Neural cell (in vitro differentiated cells): ENCODE measurements around the gene PHKA2. TPM values are rescaled to one million over a fixed set of nuclear protein-coding genes. Genes with fewer than 3 reads are reported as not detected.

Source experiments
- H2AFZ ChIP-seq: fragments of 200-600, 300-800 bp; sonication (generic), shearing (Covaris generic); 2 replicates; pipeline ENCODE4 v1.6.0; 2014; ENCODE audit warnings: low read depth, mild to moderate bottlenecking, antibody characterized with exemption, low read length, moderate library complexity
- H3F3A ChIP-seq: fragments of 200-600 bp; shearing (Covaris generic); 2 replicates; pipeline ENCODE4 v1.6.1; 2016; ENCODE audit warnings: mild to moderate bottlenecking, moderate library complexity, mixed read lengths, antibody characterized with exemption, low read length; ENCODE audit not compliant: insufficient read depth, poor library complexity, severe bottlenecking
- H3K27ac ChIP-seq: fragments of 200-600, 300-800 bp; sonication (generic), shearing (Covaris generic); 2 replicates; pipeline ENCODE4 v1.5.1; 2014; ENCODE audit warnings: mild to moderate bottlenecking, low read length, moderate library complexity
- H3K27me3 ChIP-seq: fragments of 300-800, 200-600 bp; sonication (generic), shearing (Covaris generic); 2 replicates; pipeline ENCODE4 v1.6.0; 2014; ENCODE audit warnings: mild to moderate bottlenecking, low read depth, low read length, moderate library complexity; ENCODE audit not compliant: insufficient read depth
- H3K36me3 ChIP-seq: fragments of 300-800, 200-600 bp; sonication (generic), shearing (Covaris generic); 2 replicates; pipeline ENCODE4 v1.5.1; 2014; ENCODE audit warnings: mild to moderate bottlenecking, antibody characterized with exemption, low read length, moderate library complexity; ENCODE audit not compliant: insufficient read depth
- H3K4me2 ChIP-seq: fragments of 300-800, 200-600 bp; sonication (generic), shearing (Covaris generic); 2 replicates; pipeline ENCODE4 v1.6.0; 2014; ENCODE audit warnings: mild to moderate bottlenecking, low read length
- H3K4me3 ChIP-seq: fragments of 300-800, 200-600 bp; sonication (generic), shearing (Covaris generic); 2 replicates; pipeline ENCODE4 v1.5.1; 2014; ENCODE audit warnings: mild to moderate bottlenecking, low read length, moderate library complexity
- H3K79me2 ChIP-seq: fragments of 200-600 bp; shearing (Covaris generic); replicated peaks from 2 replicates; pipeline ENCODE4 v1.6.0; 2014; ENCODE audit warnings: mild to moderate bottlenecking, low read length, moderate library complexity; ENCODE audit not compliant: insufficient read depth
- H3K9ac ChIP-seq: fragments of 300-800, 200-600 bp; sonication (generic), shearing (Covaris generic); 2 replicates; pipeline ENCODE4 v1.6.1; 2016; ENCODE audit warnings: mild to moderate bottlenecking, low read length, mixed read lengths
- H3K9me2 ChIP-seq: fragments of 200-600 bp; shearing (Covaris generic); 2 replicates; pipeline ENCODE4 v1.6.1; 2016; ENCODE audit warnings: mild to moderate bottlenecking, low read length, mixed read lengths; ENCODE audit not compliant: insufficient read depth
- H3K9me3 ChIP-seq: fragments of 200-600, 300-800 bp; sonication (generic), shearing (Covaris generic); 2 replicates; pipeline ENCODE4 v1.6.1; 2016; ENCODE audit warnings: mild to moderate bottlenecking, mixed run types, low read length, moderate library complexity, mixed read lengths
- H4K20me1 ChIP-seq: fragments of 200-600 bp; shearing (Covaris generic); 2 replicates; pipeline ENCODE4 v1.6.1; 2016; ENCODE audit warnings: mild to moderate bottlenecking, mixed run types; ENCODE audit not compliant: insufficient read depth
- EP300 ChIP-seq: fragments of 450-650 bp; conservative IDR thresholded peaks from 2 replicates; pipeline ENCODE4 v1.6.1; 2014; ENCODE audit warnings: antibody characterized with exemption, mild to moderate bottlenecking, moderate library complexity; ENCODE audit not compliant: poor library complexity, severe bottlenecking
- EZH2 ChIP-seq: fragments of 200-600, 300-800 bp; shearing (Covaris generic), sonication (generic); IDR thresholded peaks from 2 replicates; pipeline ENCODE4 v1.6.1; 2014; ENCODE audit warnings: antibody characterized with exemption, low read length, borderline replicate concordance, mild to moderate bottlenecking; ENCODE audit not compliant: insufficient read depth, poor library complexity, severe bottlenecking
- MXI1 ChIP-seq: fragments of 450-650 bp; conservative IDR thresholded peaks from 2 replicates; pipeline ENCODE4 v1.6.1; 2014; ENCODE audit warnings: antibody characterized with exemption, mild to moderate bottlenecking; ENCODE audit not compliant: poor library complexity, severe bottlenecking
- POLR2AphosphoS5 ChIP-seq: IDR thresholded peaks from 2 replicates; pipeline ENCODE4 v1.6.1; 2012
- RAD21 ChIP-seq: fragments of 450-650 bp; conservative IDR thresholded peaks from 2 replicates; pipeline ENCODE4 v1.6.1; 2014; ENCODE audit warnings: antibody characterized with exemption, mild to moderate bottlenecking, moderate library complexity
- SMC3 ChIP-seq: fragments of 450-650 bp; conservative IDR thresholded peaks from 2 replicates; pipeline ENCODE4 v1.6.1; 2014; ENCODE audit warnings: antibody characterized with exemption, mild to moderate bottlenecking, moderate library complexity; ENCODE audit not compliant: poor library complexity
- TAF1 ChIP-seq: IDR thresholded peaks from 2 replicates; pipeline ENCODE4 v1.6.1; 2012; ENCODE audit warnings: low read depth
- polyA plus RNA-seq: library from polyadenylated mRNA; depleted of rRNA; stranded (reverse); fragments of >200 nt; gene quantifications from 2 replicates; pipeline ENCODE4 v1.2.3, GENCODE V29; 2014
- TF ChIP-seq, protein P1 (sequence below): fragments of 450-650 bp; IDR thresholded peaks from 2 replicates; pipeline ENCODE4 v1.5.1; 2014; ENCODE audit warnings: antibody characterized with exemption, mild to moderate bottlenecking, moderate library complexity; ENCODE audit not compliant: poor library complexity, severe bottlenecking
- TF ChIP-seq, protein P2 (sequence below): IDR thresholded peaks from 2 replicates; pipeline ENCODE4 v1.6.1; 2012; ENCODE audit warnings: borderline replicate concordance

PHKA2 gene
- polyA plus RNA-seq, 1 donor from 2014 or later: 9.6 TPM

DNA sequence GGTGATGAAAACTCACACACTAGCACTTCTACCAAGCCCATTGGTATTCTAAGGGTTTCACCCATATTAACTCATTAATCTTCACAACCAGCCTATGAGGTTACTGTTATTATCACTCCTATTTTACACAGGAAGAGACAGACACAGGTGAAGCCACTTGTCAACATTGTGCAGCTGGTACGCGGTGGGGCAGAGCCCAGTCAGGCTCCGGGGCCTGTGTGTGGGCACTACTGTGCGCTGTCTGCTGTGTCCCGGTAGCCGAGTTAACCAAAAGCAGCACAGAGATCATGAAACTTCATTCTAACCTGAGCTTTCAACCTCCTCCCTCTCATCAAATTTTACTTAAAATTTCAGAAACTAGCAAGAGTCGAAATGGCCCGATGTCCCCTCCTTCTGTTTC is 111.3 kb downstream of the PHKA2 start:
- Histone ChIP-seq H3K4me2 (no peak overlapping the region), H4K20me1 (no peaks in the 10 kb centered on the region), H3K9ac (no peak overlapping the region), H3K27ac (no peak overlapping the region), H3F3A (no peaks in the 10 kb centered on the region), H3K4me3 (no peak overlapping the region), H3K79me2 (no peaks in the 10 kb centered on the region), H3K36me3 (no peaks in the 10 kb centered on the region), H2AFZ (no peak overlapping the region), H3K9me2 (no peaks in the 10 kb centered on the region), H3K9me3 (no peaks in the 10 kb centered on the region), H3K27me3 (no peaks in the 10 kb centered on the region)
- TF ChIP-seq, protein P1, sequence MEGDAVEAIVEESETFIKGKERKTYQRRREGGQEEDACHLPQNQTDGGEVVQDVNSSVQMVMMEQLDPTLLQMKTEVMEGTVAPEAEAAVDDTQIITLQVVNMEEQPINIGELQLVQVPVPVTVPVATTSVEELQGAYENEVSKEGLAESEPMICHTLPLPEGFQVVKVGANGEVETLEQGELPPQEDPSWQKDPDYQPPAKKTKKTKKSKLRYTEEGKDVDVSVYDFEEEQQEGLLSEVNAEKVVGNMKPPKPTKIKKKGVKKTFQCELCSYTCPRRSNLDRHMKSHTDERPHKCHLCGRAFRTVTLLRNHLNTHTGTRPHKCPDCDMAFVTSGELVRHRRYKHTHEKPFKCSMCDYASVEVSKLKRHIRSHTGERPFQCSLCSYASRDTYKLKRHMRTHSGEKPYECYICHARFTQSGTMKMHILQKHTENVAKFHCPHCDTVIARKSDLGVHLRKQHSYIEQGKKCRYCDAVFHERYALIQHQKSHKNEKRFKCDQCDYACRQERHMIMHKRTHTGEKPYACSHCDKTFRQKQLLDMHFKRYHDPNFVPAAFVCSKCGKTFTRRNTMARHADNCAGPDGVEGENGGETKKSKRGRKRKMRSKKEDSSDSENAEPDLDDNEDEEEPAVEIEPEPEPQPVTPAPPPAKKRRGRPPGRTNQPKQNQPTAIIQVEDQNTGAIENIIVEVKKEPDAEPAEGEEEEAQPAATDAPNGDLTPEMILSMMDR: no peak
- no peak for TF ChIP-seq SMC3
- no peak for TF ChIP-seq RAD21
- TF ChIP-seq EZH2: no peak

DNA sequence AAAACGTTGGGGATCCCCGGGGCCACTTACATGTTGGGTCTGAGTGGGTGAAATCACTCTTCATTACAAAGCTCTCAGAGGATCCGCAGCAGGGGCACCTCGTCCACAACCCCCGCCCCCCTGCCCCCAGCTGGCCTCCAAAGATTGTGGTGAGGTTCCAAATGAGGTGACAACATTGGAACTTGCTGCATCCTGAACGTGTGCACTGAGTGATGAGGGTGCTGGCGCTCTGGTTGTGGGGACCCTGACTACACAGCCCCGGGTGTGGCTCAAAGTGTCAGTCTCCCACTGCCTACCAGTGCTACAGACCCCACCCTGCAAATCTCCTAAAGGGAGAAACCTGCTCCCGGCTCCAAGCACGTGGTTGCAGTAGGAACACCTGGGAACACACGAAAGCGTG is 111.9 kb downstream of the PHKA2 start:
- no peaks in the 10 kb centered on the region for H3K27me3 ChIP-seq
- H3K4me2 ChIP-seq: no peak overlapping the region
- H3K4me3 ChIP-seq: no peak overlapping the region
- no peak overlapping the region for H2AFZ ChIP-seq
- TF ChIP-seq RAD21: no peak
- TF ChIP-seq SMC3: no peak
- TF ChIP-seq MXI1: no peak
- TF ChIP-seq, protein P1: no peak
- no peak for TF ChIP-seq EZH2
- H3K27ac ChIP-seq: no peak overlapping the region
- H3K9me2 ChIP-seq: no peaks in the 10 kb centered on the region
- H3K9me3 ChIP-seq: no peaks in the 10 kb centered on the region
- no peaks in the 10 kb centered on the region for H3K79me2 ChIP-seq
- H4K20me1 ChIP-seq: no peaks in the 10 kb centered on the region
- no peaks in the 10 kb centered on the region for H3F3A ChIP-seq
- no peak overlapping the region for H3K9ac ChIP-seq
- H3K36me3 ChIP-seq: no peaks in the 10 kb centered on the region

DNA sequence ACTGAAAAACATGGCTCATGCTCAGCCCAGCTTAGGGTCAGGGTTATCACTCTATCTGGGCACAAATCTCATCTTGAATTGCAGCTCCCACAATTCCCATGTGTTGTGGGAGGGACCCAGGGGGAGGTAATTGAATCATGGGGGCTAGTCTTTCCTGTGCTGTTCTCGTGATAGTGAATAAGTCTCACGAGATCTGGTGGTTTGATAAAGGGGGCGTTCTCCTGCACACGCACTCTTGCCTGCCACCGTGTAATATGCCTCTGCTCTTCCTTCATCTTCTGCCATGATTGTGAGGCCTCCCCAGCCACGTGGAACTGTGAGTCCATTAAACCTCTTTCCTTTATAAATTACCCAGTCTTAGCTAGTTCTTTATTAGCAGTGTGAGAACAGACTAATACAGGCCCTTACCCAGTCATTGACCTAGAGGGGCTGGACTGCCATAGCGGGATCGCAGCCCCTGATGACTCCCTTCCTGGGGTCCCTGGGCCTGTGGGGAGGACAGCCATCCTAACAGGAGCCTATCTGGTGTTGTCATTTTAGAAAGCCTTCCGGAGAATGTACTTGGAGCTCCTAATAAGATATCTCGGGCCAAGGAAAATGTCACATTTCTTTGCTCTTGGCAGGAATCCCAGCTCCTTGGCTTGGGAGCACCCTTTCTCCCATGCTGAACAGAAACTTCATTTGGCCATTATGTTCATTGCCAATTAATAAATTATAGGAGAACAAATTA is 112.6 kb downstream of the PHKA2 start:
- Histone ChIP-seq H2AFZ (no peak overlapping the region), H3K4me2 (no peak overlapping the region), H3K9ac (no peak overlapping the region), H3K27ac (no peak overlapping the region), H3K9me2 (no peaks in the 10 kb centered on the region), H3K79me2 (no peaks in the 10 kb centered on the region), H3K4me3 (no peak overlapping the region), H3F3A (no peaks in the 10 kb centered on the region), H3K9me3 (no peaks in the 10 kb centered on the region), H3K27me3 (no peaks in the 10 kb centered on the region), H3K36me3 (no peaks in the 10 kb centered on the region), H4K20me1 (no peaks in the 10 kb centered on the region)
- TF ChIP-seq MXI1 (no peak), TAF1 (no peak), SMC3 (no peak), RAD21 (no peak), EP300 (no peak), EZH2 (no peak), POLR2AphosphoS5 (no peak)
- TF ChIP-seq, protein P1: no peak
- TF ChIP-seq, protein P2, sequence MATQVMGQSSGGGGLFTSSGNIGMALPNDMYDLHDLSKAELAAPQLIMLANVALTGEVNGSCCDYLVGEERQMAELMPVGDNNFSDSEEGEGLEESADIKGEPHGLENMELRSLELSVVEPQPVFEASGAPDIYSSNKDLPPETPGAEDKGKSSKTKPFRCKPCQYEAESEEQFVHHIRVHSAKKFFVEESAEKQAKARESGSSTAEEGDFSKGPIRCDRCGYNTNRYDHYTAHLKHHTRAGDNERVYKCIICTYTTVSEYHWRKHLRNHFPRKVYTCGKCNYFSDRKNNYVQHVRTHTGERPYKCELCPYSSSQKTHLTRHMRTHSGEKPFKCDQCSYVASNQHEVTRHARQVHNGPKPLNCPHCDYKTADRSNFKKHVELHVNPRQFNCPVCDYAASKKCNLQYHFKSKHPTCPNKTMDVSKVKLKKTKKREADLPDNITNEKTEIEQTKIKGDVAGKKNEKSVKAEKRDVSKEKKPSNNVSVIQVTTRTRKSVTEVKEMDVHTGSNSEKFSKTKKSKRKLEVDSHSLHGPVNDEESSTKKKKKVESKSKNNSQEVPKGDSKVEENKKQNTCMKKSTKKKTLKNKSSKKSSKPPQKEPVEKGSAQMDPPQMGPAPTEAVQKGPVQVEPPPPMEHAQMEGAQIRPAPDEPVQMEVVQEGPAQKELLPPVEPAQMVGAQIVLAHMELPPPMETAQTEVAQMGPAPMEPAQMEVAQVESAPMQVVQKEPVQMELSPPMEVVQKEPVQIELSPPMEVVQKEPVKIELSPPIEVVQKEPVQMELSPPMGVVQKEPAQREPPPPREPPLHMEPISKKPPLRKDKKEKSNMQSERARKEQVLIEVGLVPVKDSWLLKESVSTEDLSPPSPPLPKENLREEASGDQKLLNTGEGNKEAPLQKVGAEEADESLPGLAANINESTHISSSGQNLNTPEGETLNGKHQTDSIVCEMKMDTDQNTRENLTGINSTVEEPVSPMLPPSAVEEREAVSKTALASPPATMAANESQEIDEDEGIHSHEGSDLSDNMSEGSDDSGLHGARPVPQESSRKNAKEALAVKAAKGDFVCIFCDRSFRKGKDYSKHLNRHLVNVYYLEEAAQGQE: no peak
